Fibroblast of lung (primary cell): ENCODE results near the gene CRB1. TPM values are rescaled to one million over a fixed set of nuclear protein-coding genes. Genes with fewer than 3 reads are reported as not detected.

ENCODE experiments used
- DNase-seq, 2 donors: peaks; one replicate each; pipeline versions ENCODE4 v3.0.0 to v3.0.0-alpha.2; 2010; ENCODE audit warnings: low read depth in 2 of 2
- H2AFZ ChIP-seq: 2 replicates; pipeline ENCODE4 v1.5.1; 2012; ENCODE audit warnings: low read length, control low read depth, inconsistent platforms
- H3K27ac ChIP-seq: 2 replicates; pipeline ENCODE4 v1.5.1; 2011; ENCODE audit warnings: low read length, control low read depth; ENCODE audit not compliant: insufficient read depth
- H3K27me3 ChIP-seq: 2 replicates; pipeline ENCODE4 v1.5.1; 2011; ENCODE audit warnings: mild to moderate bottlenecking, low read length; ENCODE audit not compliant: control insufficient read depth, insufficient read depth
- H3K36me3 ChIP-seq: 2 replicates; pipeline ENCODE4 v1.5.1; 2011; ENCODE audit warnings: low read length; ENCODE audit not compliant: control insufficient read depth, insufficient read depth
- H3K4me1 ChIP-seq: 2 replicates; pipeline ENCODE4 v1.5.1; 2011; ENCODE audit warnings: low read length; ENCODE audit not compliant: control insufficient read depth, insufficient read depth; ENCODE audit errors: extremely low read depth
- H3K4me2 ChIP-seq: 2 replicates; pipeline ENCODE4 v1.5.1; 2011; ENCODE audit warnings: low read length, control low read depth; ENCODE audit not compliant: insufficient read depth; ENCODE audit errors: extremely low read depth
- H3K4me3 ChIP-seq, 4 experiments: fragments of 200-600 bp in 1 of 4; sonication (generic) in 1 of 4; replicated peaks in 1 of 4; 2 replicates each; pipeline ENCODE4 v1.5.1; 2011 to 2016; ENCODE audit warnings: low read length in 4 of 4, low read depth in 3 of 4, mild to moderate bottlenecking in 3 of 4, control low read depth in 2 of 4, inconsistent platforms in 1 of 4, mixed read lengths in 1 of 4; ENCODE audit not compliant: insufficient read depth in 1 of 4; ENCODE audit errors: control extremely low read depth in 1 of 4
- H3K79me2 ChIP-seq: 2 replicates; pipeline ENCODE4 v1.5.1; 2012; ENCODE audit warnings: mild to moderate bottlenecking, low read length, inconsistent platforms; ENCODE audit not compliant: control insufficient read depth, insufficient read depth
- H3K9ac ChIP-seq: 2 replicates; pipeline ENCODE4 v1.5.1; 2011; ENCODE audit warnings: mild to moderate bottlenecking, low read length, control low read depth; ENCODE audit not compliant: insufficient read depth
- H3K9me3 ChIP-seq: 2 replicates; pipeline ENCODE4 v1.5.1; 2012; ENCODE audit warnings: low read depth, low read length; ENCODE audit not compliant: control insufficient read depth, insufficient read depth
- H4K20me1 ChIP-seq: 2 replicates; pipeline ENCODE4 v1.5.1; 2011; ENCODE audit warnings: low read length; ENCODE audit not compliant: control insufficient read depth, insufficient read depth; ENCODE audit errors: extremely low read depth
- EZH2 ChIP-seq: IDR thresholded peaks from 2 replicates; pipeline ENCODE4 v1.5.1; 2012; ENCODE audit warnings: low read length, control low read depth, mild to moderate bottlenecking; ENCODE audit errors: missing control alignments
- polyA plus RNA-seq, 2 donors: library from polyadenylated mRNA; depleted of rRNA in 1 of 2; stranded (reverse) in 1 of 2; unstranded in 1 of 2; fragments of >200 nt; gene quantifications; 2 replicates each; pipeline ENCODE4 v1.2.1, GENCODE V29; 2011 to 2012; ENCODE audit warnings: missing spikeins in 1 of 2
- total RNA-seq: library from RNA; depleted of rRNA; stranded (reverse); fragments of >200 nt; gene quantifications from 2 replicates; pipeline ENCODE4 v1.2.1, GENCODE V29; 2014
- TF ChIP-seq, protein P1 (sequence below), 2 donors: IDR thresholded peaks in 1 of 2; conservative IDR thresholded peaks in 1 of 2; 1 replicate in 1 of 2; 2 replicates in 1 of 2; pipeline ENCODE4 v1.5.1; 2011 to 2012; ENCODE audit warnings: low read length in 2 of 2, control low read depth in 1 of 2, inconsistent platforms in 1 of 2, low read depth in 1 of 2, mild to moderate bottlenecking in 1 of 2

Gene CRB1
- total and polyA plus RNA-seq, 2 donors (not counting 1 experiment from before 2014, with no cell fraction given): 0.05 to 0.66 TPM

DNA sequence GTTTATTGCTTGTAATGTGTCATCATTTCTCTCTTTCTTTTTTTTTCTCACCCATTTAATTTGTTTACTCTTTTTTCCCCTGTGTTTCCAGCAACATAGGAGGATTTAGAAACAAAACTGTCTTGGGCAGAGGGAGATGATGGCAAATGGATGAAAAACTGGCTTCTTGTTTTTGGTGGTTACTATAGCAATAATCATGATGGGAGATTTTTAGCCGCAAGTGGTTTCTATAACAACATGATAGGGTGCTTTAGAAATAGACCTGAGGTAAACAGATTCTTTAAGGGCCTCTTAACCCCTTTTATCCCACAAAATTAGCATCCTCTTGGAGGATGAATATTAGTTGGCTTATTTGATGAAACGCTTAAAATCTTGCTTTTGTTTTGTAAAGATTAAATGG is 51.6 kb downstream of the CRB1 start:
- Histone ChIP-seq H3K4me1 (no peaks in the 10 kb centered on the region), H3K79me2 (no peaks in the 10 kb centered on the region), H3K9me3 (no peaks in the 10 kb centered on the region), H3K36me3 (no peaks in the 10 kb centered on the region), H4K20me1 (no peaks in the 10 kb centered on the region), H3K9ac (no peak overlapping the region), H3K4me3 (no peak overlapping the region), H3K27me3 (no peaks in the 10 kb centered on the region), H3K27ac (no peak overlapping the region), H3K4me2 (no peak overlapping the region), H2AFZ (no peak overlapping the region)
- peak in 1 of 2 donors; percentile 32 for DNase-seq
- TF ChIP-seq EZH2: no peak
- TF ChIP-seq, protein P1, sequence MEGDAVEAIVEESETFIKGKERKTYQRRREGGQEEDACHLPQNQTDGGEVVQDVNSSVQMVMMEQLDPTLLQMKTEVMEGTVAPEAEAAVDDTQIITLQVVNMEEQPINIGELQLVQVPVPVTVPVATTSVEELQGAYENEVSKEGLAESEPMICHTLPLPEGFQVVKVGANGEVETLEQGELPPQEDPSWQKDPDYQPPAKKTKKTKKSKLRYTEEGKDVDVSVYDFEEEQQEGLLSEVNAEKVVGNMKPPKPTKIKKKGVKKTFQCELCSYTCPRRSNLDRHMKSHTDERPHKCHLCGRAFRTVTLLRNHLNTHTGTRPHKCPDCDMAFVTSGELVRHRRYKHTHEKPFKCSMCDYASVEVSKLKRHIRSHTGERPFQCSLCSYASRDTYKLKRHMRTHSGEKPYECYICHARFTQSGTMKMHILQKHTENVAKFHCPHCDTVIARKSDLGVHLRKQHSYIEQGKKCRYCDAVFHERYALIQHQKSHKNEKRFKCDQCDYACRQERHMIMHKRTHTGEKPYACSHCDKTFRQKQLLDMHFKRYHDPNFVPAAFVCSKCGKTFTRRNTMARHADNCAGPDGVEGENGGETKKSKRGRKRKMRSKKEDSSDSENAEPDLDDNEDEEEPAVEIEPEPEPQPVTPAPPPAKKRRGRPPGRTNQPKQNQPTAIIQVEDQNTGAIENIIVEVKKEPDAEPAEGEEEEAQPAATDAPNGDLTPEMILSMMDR (conservative IDR thresholded peaks at IDR 0.05 in 1 of 2, IDR thresholded peaks at IDR 0.05 in 1 of 2; ENCODE audit: low read depth in 1 of 2, low read length in 2 of 2): no peak

DNA sequence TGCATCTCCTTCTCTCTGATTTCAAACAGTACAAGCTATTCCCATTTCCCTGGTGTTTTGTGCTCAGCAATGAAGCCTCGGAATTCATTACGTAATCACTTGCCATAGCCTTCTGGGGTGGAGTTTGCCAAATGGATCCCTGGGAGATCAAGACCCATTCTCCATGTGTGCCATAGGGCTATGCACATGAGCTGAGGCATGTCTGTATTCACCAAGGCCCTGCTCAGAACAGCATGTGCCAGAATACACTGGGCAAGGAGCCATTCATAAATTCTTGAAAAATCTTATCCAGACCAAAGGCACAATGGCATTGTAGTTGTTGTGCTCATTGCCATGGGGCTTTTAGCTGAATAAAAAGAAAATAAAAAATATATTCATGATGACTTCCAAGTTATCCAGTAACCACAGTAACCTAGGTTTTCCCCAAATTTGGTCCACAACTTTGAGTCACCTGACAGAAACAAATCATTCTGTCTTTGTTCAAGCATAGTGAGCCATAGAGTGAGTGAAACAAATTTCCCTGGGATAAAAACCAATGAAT is 53.0 kb downstream of the CRB1 start:
- no peak overlapping the region for H3K27ac ChIP-seq
- H3K27me3 ChIP-seq: no peaks in the 10 kb centered on the region
- no peak overlapping the region for H3K9ac ChIP-seq
- TF ChIP-seq, protein P1 (conservative IDR thresholded peaks at IDR 0.05 in 1 of 2, IDR thresholded peaks at IDR 0.05 in 1 of 2; ENCODE audit: low read depth in 1 of 2, low read length in 2 of 2): no peak
- no peak for TF ChIP-seq EZH2
- DNase-seq: peak; percentile 84 to 88
- H3K79me2 ChIP-seq: no peaks in the 10 kb centered on the region
- H3K4me3 ChIP-seq: no peak overlapping the region
- no peaks in the 10 kb centered on the region for H3K36me3 ChIP-seq
- no peaks in the 10 kb centered on the region for H3K9me3 ChIP-seq
- H3K4me1 ChIP-seq: no peaks in the 10 kb centered on the region
- H4K20me1 ChIP-seq: no peaks in the 10 kb centered on the region
- H3K4me2 ChIP-seq: no peak overlapping the region
- H2AFZ ChIP-seq: no peak overlapping the region

DNA sequence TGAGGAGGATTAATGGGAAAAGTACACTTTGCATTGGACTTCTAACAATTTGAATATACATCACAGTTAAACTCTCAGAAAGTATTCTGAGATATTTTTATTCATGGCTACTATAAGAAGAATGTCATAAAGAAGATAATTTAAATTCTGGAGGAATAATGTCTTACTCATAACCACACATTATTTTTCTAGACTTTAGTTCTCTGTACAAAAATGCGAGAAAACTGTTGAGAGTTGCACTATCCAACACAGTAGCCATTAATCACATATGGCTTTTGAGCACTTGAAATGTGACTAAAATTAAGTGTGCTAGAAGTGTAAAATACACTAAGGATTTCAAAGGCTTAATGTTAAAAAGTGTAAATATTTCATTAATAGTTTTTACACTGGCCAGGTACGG is 53.8 kb downstream of the CRB1 start:
- Histone ChIP-seq H3K9ac (no peak overlapping the region), H3K9me3 (no peaks in the 10 kb centered on the region), H3K4me1 (no peaks in the 10 kb centered on the region), H3K27me3 (no peaks in the 10 kb centered on the region), H3K27ac (no peak overlapping the region), H3K79me2 (no peaks in the 10 kb centered on the region), H2AFZ (no peak overlapping the region), H3K4me2 (no peak overlapping the region), H3K4me3 (no peak overlapping the region), H3K36me3 (no peaks in the 10 kb centered on the region), H4K20me1 (no peaks in the 10 kb centered on the region)
- TF ChIP-seq EZH2: no peak
- TF ChIP-seq, protein P1 (conservative IDR thresholded peaks at IDR 0.05 in 1 of 2, IDR thresholded peaks at IDR 0.05 in 1 of 2; ENCODE audit: low read depth in 1 of 2, low read length in 2 of 2): no peak
- peak; percentile 11 to 60 for DNase-seq
